Measurements from ENCODE around the gene IGF2R.

Gene IGF2R

GRCh38 chr6:159976686-159977254 is 7.9 kb downstream of the IGF2R start:
- DNase-seq: no peak

DNA sequence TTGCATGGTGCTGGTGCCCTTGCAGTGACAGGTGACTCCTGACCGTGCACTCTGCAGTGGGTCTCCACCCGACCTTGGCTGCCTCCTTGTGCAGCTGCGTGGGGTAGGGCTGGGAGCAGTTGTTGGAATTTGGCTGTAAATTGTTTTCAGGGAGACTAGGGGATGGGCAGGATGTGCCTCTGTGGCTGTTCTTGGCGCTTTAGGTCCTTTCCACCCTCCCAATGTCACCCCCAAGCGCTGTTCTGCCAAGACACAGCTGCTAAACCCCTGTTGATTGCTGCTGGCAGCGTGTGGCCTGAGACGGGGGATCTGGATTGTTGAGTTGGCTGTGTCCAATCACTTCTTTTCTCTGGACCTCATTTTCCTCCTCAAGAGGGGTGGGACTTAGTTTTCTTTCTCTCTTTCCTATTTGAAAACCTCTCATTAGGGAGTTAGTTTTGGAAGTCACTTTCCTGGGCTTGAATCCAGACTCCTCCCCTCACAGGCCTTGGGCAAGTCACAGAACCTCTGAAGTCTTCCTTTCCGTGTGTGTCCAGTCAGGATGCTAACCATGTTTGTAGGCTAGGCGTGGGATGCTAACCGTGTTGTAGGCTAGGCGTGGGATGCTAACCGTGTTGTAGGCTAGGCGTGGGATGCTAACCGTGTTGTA is 8.5 kb downstream of the IGF2R start:
- DNase-seq: no peak

- DNase-seq: no peak
Measured at GRCh38 chr6:159977904-159978268, 9.0 kb downstream of the IGF2R start.

- no peak for DNase-seq
Measured at GRCh38 chr6:159978291-159979135, 9.6 kb downstream of the IGF2R start.

- no peak for DNase-seq
Measured at GRCh38 chr6:159979136-159979874, 10.4 kb downstream of the IGF2R start.

- no peak for DNase-seq
Measured at GRCh38 chr6:159980474-159980873, 11.6 kb downstream of the IGF2R start.

DNA sequence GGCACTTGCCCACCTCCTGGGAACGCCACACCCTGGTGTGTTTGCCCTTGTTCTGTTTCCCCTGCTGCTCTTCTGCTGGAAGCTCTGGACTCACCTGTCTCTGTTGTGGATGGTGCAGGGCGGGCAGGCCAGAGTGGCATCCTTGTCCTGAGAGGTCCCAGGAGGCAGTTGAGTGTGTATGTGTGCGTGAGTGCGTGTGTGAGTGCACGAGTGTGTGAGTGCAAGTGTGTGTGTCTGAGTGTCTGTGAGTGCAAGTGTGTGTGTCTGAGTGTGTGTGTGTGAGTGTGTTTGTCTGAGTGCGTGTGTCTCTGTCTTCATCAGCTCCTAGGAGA is 12.2 kb downstream of the IGF2R start:
- DNase-seq: no peak

- no peak for DNase-seq
Measured at GRCh38 chr6:159981403-159982245, 12.7 kb downstream of the IGF2R start.

GRCh38 chr6:159982731-159983506 is 14.0 kb downstream of the IGF2R start:
- DNase-seq: no peak

DNA sequence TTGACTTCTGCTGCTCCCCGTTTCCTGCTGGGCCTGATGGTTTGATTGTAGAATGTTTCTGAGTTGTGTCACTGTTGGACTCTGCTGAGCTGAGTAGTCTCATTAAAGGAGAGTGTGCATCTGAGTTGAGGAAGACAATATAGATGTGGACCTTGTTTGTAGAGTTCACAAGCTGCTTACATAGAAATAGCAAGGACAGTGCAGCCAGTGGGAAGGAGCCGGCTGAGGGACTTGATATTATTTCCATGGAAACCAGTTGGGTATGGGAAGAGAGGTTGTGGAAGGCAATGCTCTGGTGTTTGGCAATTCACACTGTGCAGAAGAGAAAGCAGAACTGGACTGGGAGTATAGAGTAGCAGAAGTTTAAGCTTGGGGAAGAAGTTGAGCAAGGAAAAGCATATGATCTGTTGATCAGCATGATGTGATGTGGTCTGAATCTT is 14.8 kb downstream of the IGF2R start:
- DNase-seq: no peak

GRCh38 chr6:159984268-159984786 is 15.4 kb downstream of the IGF2R start:
- no peak for DNase-seq

DNA sequence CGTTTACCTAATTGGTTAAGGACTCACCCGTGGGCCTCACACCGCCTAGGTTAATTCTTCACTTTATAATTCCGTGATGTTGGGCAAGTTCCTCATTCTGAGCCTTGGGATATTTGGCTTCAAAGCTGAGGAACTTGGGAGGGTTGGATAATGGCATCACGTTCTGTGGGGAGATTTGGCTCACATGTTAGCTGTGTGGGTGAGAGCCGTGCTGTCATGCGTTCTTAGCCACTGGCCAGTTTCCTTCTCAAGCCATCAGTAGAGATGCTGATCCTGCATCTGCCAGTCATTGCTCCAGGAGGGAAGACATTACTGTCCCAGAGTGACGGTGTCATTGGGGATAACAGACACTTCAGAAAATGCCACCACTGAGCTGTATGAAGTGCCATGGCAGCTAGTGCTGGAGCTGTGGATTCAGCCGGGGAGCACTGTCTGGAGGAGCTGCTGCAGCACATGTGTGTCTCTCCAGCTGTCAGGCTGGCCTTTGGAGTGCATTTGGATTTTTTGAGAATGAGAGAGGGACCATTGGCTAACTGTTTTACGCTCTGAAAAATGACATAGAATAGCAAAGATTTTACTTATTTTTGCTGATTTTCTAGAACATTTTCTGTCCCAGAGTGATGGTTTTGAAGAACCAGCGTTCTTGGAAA is 16.5 kb downstream of the IGF2R start:
- no peak for DNase-seq

DNA sequence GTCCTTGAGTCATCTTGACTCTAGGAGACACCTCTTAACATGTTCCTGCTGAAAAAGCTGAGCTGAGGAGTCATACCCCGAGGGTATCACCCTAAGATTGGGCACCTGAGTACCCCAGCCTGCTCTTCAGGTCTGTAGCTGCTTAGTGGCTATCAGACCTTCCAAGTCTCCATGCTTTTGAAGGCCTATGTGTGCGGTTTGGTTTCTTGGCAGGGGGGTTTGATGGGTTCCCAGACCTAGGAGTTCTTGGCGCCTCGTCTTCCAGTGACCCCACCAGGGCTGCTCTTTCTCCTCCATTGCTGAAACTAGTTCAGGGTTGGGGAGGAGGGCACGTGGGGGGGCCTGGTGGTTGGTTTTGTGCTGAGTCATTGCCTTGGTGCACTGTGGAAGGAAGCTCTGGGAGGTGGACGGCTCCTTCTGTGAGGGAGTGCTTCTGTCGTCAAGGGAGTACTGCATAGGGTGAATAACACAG is 20.1 kb downstream of the IGF2R start:
- DNase-seq: no peak

- DNase-seq: no peak
Measured at GRCh38 chr6:159989492-159990480, 20.9 kb downstream of the IGF2R start.

GRCh38 chr6:159992366-159992765 is 23.5 kb downstream of the IGF2R start:
- no peak for DNase-seq

GRCh38 chr6:159995405-159995804 is 26.5 kb downstream of the IGF2R start:
- no peak for DNase-seq

- no peak for DNase-seq
Measured at GRCh38 chr6:159996087-159996622, 27.3 kb downstream of the IGF2R start.

DNA sequence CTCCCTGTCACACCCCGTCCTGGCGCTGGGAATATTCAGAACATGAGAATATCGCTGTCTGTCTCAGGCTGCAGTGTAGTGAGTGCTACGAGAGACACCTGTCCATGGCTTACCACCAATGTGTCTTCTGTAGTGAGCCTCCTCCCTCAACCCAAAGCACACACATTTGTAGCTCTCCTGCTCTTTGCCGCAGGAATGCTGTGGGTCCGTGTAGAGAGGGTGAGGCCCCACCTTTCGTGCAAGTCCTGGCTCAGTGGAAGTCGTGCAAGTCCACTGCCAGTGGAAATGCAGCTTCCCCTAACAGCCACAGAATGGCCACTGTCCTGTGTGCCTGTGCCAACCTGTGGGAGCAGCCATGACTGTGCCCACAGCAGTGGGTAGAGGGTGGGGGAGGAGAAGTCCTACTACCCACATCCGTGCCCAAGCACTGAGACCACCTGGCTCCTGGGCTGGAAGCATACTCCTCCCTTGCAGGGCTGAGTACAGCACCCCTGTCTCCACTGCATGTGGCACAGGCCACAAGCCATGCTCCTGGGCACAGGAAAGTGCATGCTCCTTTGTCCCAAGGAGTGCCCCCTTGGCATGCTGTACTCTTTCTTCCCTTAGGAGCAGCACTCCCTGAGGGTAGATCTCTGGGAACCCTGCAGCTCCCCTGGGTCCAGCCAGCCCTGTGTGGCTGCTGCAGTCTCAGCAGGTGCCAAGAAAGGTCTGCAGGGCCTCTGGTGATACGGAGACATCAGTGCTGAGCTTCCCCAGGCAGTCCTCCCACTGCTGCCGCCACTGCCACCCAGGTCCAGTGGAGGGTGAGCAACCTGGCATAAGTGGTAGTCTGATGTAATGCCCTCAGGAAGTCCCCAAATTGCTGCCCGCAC is 28.0 kb downstream of the IGF2R start:
- no peak for DNase-seq

Data from GOT3 (cell line).